Measurements from ENCODE around the gene TPSG1.
"Not testable (repeated sequence)": the region's sequence is repeated elsewhere in the genome, so short reads cannot be mapped to it uniquely, and the experiment has no call there.

The TPSG1 gene

DNA sequence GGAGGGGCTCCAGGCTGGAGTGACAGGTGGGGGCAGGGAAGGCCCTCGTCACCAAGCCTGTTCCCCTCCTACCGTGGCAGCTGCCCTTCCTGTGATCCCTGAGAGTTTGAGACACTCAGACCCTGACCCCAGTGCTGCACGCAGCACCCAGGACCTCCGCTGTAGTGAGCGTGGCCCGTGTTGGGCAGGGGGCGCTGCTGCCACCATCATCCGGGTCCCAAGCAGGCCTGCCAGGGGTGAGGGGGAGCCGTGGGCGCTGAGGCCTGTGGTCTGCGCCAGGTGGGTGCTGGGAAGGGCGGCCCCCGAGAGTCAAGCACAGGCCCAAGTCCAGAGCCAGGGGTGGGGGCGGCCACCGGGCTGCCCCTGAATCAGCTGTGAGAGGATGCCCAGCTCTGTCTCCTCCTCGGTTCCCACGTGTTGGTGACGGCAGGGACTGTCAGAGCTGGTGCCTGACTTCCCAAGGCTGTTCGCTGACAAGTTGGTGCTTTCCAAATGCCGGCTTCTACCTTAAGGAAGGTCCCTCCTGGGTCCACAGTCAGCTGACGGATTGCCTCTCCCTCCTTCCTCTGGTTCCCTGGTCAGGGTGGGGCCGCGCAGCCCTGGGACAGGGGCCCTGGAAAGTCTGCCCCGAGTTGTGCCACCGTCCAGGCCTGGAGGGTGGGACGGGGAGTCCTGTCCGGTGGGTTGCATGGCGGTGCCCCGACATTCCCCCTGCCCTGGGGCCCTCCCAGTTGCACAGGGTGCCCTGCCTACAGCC, 31.1 kb downstream of the TPSG1 start:
- DNase-seq = no peak

DNA sequence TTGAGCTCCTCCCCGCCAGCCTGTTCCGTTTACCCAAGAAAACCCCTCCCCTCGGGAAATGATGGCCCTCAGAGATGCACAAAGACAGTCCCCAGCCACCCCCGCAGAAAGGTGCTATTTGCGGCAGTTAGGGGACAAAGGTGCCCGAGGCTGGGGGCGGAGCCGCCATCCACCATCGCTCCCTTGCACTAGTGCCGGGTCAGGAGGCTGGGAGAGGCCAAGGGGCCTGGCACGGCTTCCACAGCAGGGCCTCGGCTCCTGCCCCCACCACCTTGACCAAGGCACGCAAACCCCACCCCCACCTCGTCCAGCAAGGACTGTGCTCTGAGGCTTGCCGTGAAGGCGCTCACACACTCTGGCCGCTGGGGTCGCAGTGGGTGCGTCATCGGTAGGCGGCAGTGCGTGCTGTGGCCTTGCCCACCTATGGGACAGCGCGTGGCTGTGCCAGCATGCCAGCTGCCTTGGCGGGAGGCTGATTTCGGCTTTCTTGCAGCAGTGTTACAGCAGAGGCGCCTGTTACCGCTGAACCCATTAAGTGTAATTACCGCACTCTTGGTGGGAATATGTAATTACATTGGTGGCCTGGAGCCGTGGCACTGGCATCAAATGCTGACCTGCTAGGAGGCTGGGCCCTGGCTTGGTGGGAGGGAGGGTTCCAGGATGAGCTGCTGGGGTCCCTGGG, 31.8 kb downstream of the TPSG1 start:
- DNase-seq = no peak

DNA sequence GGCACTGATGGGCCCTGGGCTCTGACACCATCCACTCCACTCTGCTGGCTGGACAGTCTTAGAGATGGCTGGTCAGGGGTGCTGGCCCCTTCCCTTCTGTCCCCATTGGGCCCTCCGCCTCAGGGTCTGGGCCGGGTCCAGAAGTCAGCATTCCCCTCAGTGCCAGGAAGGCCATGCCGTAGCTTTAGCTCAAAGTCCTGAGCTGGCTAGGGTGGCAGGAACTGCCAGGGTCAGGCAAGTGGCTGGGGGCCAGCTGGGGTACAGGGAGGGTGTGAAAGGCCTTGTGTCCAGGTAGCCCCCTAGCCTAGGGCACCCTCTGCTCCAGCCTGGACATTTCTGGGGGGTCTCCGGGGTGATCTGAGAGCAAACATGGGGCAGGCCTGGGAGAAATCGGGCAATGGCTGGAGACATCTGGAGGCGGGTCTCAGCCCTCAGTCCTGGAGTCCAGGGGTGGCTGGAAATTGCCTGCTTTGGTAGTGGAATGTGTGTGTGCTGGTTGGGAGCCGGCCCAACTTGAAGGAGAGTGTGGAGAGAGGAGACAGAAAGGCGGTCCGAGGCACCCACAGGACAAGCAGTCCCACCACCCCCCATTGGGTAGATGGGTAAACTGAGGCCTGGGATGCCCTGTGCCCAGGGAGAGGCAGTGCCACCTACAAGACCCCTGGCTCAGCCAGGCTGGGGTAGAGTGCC, 32.5 kb downstream of the TPSG1 start:
- DNase-seq = no peak

DNA sequence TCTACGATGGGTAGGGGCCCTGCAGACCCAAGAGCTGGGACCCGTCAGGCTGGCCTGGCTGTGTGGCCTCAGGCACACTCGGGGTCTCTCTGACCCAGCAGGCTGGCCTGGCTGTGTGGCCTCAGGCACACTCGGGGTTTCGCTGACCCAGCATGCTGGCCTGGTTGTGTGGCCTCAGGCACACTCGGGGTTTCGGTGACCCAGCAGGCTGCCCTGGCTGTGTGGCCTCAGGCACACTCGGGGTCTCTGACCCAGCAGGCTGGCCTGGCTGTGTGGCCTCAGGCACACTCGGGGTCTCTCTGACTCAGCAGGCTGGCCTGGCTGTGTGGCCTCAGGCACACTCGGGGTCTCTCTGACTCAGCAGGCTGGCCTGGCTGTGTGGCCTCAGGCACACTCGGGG, 34.3 kb downstream of the TPSG1 start:
- not testable (repeated sequence) for DNase-seq

DNA sequence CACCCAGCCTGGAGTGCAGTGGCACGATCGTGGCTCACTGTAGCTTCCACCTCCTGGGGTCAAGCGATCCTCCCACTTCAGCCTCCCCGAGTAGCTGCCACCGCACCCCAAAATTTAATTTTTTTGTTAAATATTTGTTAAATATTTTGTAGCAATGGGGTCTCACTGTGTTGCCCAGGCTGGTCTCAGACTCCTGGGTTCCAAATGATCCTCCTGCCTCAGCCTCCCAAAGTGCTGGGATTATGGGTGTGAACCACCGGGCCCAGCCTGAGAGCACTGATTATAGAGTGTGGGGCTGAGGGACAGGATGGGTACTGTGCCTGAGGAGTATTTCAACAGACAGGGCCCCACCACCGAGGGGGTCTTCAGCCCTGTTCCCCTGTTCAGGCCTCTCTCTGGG, 35.6 kb downstream of the TPSG1 start:
- DNase-seq = no peak

DNA sequence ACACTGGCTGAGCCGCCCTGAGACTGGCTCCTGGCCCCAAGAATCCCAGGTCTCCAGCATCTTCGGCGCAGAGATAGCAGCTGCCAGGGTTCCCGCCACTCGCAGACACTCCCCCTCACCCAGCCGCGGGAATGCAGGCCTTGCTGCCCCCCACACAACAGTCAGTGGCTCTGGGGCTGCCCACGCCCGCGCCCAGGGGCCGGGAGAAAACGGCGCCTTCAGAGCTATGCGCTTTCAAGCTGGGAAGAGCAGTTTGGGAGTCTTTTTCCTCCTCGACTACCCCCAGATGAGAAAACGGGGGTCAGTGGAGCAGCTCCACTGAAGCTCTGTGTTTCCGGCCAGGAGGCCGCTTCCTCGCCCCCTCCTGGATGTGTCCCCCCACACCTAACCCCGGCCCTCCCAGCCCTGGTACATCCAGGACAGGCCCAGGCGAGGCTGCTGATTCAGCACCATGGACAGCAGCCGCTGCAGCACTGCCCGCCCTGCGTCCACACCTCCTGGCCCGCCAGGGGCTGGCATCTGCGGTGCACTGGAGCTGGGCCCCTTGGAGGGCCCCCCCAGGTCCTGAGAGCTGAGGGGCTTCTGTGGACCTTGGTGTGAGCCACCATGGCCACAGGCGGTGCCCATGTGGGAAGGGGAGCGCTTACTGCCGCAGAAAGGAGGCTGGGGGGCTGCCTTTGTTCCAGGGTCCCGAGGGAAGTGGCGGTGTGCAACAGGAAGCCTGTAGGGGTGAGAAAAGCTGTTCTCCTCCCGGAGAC, 36.5 kb downstream of the TPSG1 start:
- no peak for DNase-seq

DNA sequence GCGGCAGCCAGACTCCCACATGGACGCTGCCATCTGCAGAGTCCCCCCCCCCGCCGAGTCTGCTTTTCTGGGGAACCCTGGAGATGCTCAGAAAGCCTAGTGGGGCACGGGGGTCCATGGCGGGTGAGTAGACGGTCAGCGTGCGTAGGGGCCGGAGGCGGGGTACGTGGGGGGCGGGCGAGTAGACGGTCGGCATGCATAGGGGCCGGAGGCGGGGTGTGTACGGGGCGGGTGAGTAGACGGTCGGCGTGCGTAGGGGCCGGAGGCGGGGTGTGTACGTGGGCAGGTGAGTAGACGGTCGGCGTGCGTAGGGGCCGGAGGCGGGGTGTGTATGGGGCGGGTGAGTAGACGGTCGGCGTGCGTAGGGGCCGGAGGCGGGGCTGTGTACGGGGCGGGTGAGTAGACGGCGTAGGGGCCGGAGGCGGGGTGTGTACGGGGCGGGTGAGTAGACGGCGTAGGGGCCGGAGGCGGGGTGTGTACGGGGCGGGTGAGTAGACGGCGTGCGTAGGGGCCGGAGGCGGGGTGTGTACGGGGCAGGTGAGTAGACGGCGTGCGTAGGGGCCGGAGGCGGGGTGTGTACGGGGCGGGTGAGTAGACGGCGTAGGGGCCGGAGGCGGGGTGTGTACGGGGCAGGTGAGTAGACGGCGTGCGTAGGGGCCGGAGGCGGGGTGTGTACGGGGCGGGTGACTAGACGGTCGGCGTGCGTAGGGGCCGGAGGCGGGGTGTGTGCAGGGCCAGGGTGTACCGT, 39.4 kb downstream of the TPSG1 start:
- not testable (repeated sequence) for DNase-seq

DNA sequence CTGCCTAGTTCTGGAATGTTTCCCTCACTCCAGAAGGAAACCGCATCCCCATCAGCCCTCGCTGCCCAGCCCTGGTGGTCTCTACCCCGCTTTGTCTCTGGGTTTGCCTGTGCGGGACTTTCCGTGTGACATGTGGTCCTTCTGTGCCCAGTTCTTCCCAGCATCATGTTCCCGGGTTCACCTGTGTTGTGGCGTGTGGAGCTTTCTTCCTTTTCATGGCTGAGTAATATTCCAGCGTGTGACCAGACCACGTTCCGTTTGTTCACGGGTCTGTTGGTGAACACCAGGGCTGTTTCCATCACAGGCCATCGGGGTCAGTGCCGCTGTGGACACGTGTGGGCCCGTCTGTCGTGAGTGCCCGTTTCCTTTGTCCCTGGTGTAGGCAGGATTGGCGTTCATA, 40.1 kb downstream of the TPSG1 start:
- DNase-seq = no peak

DNA sequence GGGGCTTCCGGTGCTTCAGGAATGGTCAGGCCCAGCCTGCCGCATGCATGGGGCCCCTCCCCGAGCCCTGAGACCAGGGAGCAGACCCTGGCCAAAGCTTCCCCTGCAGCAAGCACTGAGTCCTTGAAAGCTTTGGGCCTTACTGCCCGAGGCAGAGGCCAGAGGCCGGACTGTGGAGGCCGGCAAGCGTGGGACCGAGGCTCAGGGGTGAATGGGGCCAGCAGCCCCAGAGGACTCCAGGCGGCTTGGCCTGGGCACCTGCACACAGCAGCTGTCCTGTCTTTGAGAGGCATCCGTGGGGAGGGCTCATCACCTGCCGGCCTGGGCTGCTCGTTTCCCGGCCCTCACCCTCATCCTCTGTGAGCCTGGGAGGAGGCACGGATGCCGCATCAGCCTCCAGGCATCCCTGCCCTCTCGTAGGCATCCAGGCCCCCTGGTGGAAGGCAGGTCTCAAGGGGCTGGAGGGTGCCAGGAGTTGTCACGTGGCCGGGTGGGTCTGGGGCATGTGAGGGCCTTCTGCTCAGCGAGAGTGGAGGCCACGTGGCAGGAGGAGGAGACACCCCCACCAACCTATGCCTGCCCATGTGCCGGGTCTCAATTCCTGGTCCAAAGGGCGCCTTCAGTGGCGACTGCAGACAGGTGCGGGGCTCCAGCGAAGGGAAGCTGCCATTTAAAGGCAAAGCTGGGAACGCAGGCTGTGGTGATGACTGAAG, 40.8 kb downstream of the TPSG1 start:
- DNase-seq = no peak

DNA sequence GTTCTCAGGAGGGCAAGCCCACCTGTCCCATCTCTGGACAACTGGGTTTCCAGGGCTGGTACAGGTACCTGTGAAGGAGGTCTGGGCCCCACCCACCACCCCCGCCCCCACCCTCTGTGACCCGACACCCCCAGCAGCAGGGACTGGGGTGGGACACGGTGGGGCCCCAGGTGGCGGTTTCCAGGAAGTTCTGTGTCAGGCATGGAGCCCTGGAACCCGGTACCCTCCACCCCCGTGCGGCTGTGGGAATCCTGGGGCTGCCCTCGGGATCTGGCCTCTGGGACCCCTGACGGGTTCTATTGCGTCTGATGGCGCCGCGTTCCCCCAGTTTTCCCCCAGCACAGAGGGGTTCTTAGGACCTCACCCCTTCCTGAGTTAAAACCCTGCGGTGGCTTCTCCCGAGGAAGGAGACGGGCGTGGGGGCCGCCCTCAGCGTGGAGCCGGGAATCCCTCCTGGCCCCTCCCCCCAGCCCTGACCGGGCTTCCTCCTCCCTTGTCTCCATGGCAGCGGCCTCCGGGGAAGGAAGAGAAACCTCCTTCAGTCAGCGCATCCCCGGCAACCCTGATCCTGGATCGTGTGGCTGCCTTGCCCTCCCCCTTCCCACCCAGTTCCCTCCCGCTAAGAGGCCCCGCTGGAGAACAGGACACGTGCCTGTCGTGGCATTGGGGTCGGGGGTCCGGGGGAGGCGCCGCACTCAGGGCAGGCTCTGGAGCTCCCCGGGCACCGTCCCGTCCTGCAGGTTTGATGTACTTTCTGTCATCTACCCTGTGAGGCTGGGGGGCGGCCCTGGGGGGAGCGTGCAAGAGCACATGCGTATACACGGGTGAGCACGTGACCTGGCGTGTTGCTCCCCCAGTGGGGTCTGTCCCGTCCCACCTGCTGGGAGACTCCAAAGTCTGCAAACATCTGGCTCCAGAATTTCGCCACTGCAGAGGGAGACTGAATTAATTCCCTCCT, 41.8 kb downstream of the TPSG1 start:
- DNase-seq = peak; percentile 35

DNA sequence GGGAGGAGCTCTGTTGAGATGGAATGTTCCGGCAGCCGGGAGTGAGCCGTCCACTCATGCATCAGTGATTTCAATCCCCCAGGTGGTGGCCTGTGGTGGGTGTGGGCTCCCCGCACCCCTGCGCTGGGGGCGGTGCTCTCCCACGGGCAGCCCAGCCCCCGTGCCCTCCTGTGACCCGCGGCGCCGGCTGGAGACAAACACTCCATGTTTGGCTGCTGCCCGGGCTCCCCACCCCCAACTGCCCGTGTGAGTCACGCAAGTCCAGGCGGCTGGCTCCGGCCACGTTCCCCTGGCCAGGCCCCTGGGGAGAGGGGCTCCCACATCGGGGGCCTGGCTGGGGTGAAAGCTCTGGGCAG, 42.8 kb downstream of the TPSG1 start:
- peak; percentile 63 for DNase-seq

DNA sequence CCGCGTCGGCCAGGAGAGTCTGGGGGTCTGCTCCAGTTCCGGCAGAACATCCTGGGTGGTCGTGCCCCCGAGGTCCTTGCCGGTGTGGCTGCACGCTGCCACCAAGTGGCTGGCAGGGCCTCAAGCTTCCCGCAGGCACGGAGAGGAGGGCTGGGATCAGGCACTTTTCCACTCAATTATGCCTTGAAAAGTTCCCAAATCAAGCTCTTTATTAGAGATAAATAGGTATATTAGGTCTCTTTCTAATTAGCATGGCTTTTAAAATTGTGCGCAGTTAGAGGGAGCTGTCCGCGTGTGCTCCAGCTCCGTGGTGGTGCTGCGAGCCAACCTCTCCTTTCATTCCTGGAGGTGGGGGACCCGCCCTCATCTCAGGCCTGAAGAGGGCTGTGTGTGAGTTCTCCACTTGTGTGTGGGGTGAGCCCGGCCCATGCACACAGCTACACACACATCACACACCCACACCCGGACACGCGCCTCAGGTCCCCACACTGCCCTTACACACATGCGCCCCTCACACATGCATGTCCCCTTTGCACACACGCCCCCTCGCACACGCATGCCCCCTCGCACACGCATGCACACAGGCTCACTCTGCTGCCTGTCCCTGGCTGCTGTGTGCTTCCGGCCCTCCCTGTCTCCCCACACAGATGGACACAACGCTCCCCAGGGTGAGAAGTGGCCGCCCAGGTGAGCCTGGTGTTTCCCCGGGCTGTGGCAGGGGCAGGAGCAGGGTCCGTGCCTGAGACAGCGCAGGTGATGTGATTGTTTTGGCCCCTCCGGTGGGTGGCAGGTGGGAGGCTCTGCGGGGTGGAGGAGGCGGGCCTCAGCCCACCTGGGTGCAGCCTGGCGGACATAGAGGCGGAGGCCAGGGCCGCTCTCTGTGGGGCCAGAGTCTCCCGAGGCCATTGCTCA, 43.4 kb downstream of the TPSG1 start:
- no peak for DNase-seq

DNA sequence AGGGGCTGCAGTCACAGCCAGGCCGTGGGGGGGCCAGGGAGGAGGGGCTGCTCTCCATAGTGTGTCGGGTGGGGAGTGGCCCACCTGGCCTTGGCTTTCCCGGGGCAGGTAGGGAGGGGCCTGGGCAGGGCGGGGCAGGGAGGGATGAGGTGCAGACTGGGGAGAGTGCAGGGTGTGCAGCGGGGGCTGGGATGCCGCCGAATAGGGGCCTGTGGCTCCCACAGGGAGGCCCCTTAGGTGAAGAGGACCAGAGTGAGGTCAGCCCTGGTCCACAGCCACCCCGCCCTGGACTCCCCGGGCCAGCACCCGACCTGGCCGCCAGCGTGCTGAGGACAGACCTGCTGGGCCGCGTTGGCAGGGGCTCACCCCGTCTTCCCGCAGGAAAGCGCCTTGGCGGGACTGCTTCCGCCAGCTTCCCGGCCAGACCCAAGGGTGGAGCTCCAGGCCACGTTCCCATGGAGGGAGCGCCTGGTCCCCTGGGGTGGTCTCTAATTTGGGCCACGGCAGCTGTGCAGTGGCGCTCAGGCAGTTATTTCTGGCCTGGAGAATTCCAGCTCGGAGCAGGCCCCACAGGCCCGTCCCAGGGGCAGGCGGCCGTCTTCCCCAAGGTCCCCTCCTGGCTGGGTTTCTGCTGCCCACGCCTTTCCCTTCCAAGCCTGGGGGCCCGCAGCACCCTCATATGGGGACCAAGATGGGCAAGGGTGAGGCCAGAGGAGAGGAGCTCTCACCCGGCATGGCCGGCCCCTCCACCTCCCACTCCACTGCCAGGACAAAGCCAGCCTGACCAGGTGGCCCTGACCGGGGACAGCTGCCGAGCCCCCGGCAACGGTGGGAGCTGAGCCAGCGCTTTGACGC, 44.3 kb downstream of the TPSG1 start:
- no peak for DNase-seq

DNA sequence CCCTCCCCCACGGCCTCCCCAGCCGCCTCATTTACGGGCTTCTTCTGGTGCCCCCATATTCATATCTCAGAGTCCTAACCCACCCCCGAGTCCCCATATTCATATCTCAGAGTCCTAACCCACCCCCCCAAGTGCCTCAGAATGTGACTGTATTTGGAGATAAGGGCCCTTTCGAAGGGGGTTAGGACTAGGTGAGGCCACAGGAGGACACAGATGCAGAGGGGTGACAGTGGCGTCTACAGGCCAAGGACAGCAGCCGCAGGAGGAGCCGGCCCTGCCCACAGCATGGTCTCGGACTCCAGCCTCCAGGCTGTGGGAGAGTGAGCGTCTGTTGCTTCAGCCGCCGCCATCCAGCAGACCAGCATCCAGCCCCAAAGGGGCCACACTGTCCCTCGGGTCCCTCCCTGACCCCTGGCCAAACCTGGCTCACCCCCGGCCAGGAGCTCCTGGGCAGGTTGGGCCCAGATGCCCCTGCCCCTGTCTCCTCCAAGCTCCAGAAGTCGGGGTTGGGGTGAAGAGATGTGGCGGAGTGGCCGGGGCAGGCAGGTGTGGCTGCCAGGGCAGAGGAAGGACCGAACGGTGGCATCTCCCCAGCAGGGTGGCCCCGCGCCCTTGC, 46.7 kb downstream of the TPSG1 start:
- DNase-seq = no peak

DNA sequence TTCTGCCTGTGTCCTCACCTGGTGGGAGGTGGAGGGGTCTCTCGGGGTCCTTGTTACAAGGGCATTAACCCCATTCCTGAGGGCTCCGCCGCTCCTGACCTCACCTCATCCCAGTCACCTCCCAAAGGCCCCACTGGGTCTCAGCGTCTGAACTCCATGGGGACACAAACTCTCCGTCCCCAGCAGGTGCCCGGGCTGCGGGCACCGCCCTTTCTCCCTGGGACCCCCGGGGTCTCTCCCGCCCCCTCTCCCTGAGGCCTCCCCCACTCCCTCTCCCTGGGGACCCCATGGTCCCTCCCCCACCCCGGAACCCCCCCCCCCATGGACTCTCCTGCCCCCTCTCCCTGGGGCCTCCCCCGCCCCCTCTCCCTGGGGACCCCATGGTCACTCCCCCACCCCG, 47.3 kb downstream of the TPSG1 start:
- DNase-seq = no peak

DNA sequence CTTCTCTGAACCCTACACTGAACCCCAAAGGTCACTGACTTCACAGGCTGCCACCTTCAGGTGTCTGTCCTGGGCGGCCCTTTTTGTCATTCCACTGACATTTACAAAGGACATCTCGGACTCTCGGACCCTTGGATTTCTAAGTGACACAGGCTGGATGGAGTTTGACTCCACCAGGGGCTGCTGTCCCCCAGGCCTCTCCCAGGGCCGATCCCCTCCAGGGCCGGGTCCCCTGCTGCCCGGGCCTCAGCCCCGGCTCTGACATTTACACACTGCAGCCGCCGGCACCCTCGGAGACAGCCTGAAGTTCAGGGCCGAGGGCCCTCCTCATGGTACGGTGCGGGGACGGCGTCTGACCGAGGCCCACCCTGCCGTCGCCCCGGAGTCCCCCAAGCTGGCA, 48.0 kb downstream of the TPSG1 start:
- no peak for DNase-seq

DNA sequence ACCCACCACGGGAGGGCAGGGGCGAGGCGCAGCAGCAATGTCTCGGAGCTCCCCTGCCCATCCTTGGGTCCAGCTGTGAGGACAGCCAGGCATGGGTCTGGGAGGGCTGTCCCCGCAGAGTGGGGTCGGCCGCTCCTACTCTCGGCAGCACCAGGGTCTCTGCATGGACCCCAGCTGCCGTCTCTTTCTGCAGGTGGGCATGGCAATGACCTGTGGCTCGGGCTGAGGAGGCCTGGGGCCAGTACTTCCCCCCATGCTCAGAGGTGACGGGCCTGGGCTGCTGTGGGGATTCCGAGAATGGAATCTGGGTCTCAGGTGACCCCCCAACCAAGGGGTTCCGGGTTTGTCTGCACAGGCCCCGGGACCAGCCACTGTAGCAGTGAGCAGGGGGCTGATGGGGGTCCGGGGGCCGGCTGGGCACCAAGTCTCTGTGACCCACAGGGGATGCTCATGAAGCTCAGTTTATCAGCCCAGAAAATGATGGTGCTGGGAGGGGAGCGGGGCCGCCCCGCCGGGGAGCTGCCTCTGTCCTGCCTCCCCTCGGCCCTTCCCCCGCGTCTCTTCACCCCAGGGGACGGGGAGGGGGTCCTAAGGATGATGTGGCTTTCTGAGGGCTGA, 48.7 kb downstream of the TPSG1 start:
- DNase-seq = no peak

All from HCEC 1CT (cell line).